ENCODE results near the gene SF3A2. TPM values are rescaled to one million over a fixed set of nuclear protein-coding genes. Genes with fewer than 3 reads are reported as not detected.

Gene SF3A2
- total and polyA plus RNA-seq, 7 donors: 16.9 to 61.3 (median 26.4) TPM

DNA sequence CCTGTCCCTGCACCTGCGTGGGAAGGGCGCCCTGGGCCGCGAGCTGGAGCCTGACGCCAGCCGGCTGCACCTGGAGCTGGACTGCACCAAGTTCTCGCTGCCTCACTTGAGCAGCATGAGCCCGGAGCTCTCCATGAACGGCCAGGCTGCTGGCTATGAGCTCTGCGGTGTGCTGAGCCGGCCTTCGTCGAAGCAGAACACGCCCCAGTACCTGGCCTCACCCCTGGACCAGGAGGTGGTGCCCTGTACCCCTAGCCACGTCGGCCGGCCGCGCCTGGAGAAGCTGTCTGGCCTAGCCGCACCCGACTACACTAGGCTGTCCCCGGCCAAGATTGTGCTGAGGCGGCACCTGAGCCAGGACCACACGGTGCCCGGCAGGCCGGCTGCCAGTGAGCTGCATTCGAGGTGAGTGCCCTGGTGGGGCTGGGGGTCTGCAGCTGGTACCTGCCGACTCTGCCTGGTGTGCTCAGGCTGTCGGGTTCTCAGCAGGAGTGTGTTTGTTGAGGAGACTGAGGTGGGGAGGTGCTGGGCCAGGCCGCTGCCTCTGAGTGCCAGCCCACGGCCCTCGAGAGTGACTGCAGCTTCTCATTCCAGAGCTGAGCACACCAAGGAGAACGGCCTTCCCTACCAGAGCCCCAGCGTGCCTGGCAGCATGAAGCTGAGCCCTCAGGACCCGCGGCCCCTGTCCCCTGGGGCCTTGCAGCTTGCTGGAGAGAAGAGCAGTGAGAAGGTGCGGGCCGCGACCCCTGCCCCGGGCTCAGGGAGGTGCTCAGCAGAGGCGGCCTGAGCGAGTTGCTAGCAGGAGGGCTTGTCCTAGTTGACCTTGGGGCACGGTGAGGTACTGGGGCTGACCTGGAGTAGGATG is 20.0 kb upstream of the SF3A2 start:
- Histone ChIP-seq H3K4me1 (peaks cover 0 to 9% (median 0%) of the 10 kb centered on the region in 4 donors), H3K27me3 (no peaks in the 10 kb centered on the region), H3K9me3 (no peaks in the 10 kb centered on the region), H3K4me3 (no peak overlapping the region), H3K36me3 (peaks cover 31 to 97% (median 62%) of the 10 kb centered on the region in 4 donors), H3K27ac (no peak overlapping the region)
- intact Hi-C loops (cut with DNase I): no loop called here
- WGBS, 2 donors: 93 to 96% methylated on average over 43 of the region's 43 CpGs
- TF ChIP-seq EP300 (IDR thresholded peaks at IDR 0.05): no peak
- TF ChIP-seq, protein P1, sequence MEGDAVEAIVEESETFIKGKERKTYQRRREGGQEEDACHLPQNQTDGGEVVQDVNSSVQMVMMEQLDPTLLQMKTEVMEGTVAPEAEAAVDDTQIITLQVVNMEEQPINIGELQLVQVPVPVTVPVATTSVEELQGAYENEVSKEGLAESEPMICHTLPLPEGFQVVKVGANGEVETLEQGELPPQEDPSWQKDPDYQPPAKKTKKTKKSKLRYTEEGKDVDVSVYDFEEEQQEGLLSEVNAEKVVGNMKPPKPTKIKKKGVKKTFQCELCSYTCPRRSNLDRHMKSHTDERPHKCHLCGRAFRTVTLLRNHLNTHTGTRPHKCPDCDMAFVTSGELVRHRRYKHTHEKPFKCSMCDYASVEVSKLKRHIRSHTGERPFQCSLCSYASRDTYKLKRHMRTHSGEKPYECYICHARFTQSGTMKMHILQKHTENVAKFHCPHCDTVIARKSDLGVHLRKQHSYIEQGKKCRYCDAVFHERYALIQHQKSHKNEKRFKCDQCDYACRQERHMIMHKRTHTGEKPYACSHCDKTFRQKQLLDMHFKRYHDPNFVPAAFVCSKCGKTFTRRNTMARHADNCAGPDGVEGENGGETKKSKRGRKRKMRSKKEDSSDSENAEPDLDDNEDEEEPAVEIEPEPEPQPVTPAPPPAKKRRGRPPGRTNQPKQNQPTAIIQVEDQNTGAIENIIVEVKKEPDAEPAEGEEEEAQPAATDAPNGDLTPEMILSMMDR (IDR thresholded peaks at IDR 0.05): no peak
- TF ChIP-seq POLR2AphosphoS5 (IDR thresholded peaks at IDR 0.05): no peak
- no peak for TF ChIP-seq POLR2A (IDR thresholded peaks at IDR 0.05)
- DNase-seq: no peak

- intact Hi-C loops (cut with DNase I): no loop called here
- peaks cover 0 to 11% (median 0%) of the 10 kb centered on the region in 4 donors for H3K4me1 ChIP-seq
- WGBS, 2 donors: 97 to 98% methylated on average over 22 of the region's 22 CpGs
- no peak for DNase-seq
- no peaks in the 10 kb centered on the region for H3K27me3 ChIP-seq
- H3K27ac ChIP-seq: no peak overlapping the region
- no peaks in the 10 kb centered on the region for H3K9me3 ChIP-seq
- H3K4me3 ChIP-seq: no peak overlapping the region
- peaks cover 27 to 94% (median 55%) of the 10 kb centered on the region in 4 donors for H3K36me3 ChIP-seq
- no peak for TF ChIP-seq POLR2AphosphoS5 (IDR thresholded peaks at IDR 0.05)
- no peak for TF ChIP-seq POLR2A (IDR thresholded peaks at IDR 0.05)
- TF ChIP-seq EP300 (IDR thresholded peaks at IDR 0.05): no peak
- TF ChIP-seq, protein P1 (IDR thresholded peaks at IDR 0.05): no peak
These were observed 19.0 kb upstream of the SF3A2 start for GRCh38 chr19:2217591-2217990.

DNA sequence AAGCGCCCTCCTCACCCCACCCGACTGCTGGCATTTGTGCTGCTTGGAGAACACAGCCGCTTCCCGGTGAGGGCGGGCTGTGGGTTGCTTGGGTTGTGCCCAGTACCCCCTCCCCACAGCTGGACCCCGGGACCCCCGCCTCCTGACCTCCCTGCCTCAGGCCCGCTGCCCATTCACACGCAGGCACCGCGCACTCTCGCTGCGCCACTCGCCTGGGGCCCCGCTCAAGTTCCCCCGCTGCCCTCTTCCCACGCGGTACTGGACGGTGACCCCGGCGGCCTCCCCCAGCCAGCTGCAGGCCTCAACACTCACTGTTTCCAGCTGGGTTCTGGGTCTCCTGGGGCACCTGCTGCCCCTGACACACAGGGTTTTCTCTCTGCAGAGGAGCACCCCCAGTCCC is 16.9 kb upstream of the SF3A2 start:
- peaks cover 0 to 11% (median 0%) of the 10 kb centered on the region in 4 donors for H3K4me1 ChIP-seq
- TF ChIP-seq POLR2AphosphoS5 (IDR thresholded peaks at IDR 0.05): no peak
- no peak for TF ChIP-seq EP300 (IDR thresholded peaks at IDR 0.05)
- TF ChIP-seq, protein P1 (IDR thresholded peaks at IDR 0.05): no peak
- no peak for TF ChIP-seq POLR2A (IDR thresholded peaks at IDR 0.05)
- no peaks in the 10 kb centered on the region for H3K27me3 ChIP-seq
- no peaks in the 10 kb centered on the region for H3K9me3 ChIP-seq
- intact Hi-C loops (cut with DNase I): no loop called here
- peaks cover 21 to 94% (median 43%) of the 10 kb centered on the region in 4 donors for H3K36me3 ChIP-seq
- no peak for DNase-seq
- no peak overlapping the region for H3K4me3 ChIP-seq
- WGBS, 2 donors: 94 to 96% methylated on average over 21 of the region's 21 CpGs
- H3K27ac ChIP-seq: no peak overlapping the region

DNA sequence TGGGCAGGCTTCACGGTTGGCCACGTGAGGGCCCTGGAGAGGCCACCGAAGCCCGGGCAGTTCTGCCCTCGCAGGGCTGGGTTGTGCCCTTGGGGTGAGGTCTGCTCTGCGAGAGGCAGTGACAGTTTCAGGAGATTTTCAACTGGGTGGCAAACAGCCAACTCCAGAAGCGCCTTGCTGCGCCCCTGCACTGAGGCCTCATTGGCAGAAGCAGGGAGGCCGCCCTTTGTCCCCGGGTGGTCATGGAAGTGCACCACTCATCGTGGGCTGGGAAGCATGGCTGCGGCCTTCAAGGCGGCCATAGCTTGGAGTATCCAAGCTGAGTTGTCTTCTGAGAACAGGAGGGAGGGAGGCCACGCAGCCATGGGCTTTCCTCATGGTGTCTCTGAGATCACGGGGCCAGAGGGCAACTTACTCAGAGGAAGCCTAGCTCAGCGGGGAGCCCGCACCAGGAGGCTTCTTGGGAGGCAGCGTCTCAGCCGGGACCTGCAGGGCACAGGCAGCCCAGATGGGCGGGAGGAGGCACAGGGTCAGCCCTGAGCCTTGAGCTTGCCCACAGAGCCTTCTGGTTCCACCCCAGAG is 15.3 kb upstream of the SF3A2 start:
- peak overlapping the region in 1 of 4 donors; percentile 33 for H3K27ac ChIP-seq
- TF ChIP-seq POLR2AphosphoS5 (IDR thresholded peaks at IDR 0.05) (no peak), EP300 (IDR thresholded peaks at IDR 0.05) (no peak), POLR2A (IDR thresholded peaks at IDR 0.05) (no peak)
- intact Hi-C loops (cut with DNase I): no loop called here
- H3K36me3 ChIP-seq: peaks cover 22 to 94% (median 48%) of the 10 kb centered on the region in 4 donors
- H3K4me3 ChIP-seq: no peak overlapping the region
- 92 to 94% methylated on average over 20 of the region's 20 CpGs for WGBS, 2 donors
- H3K9me3 ChIP-seq: no peaks in the 10 kb centered on the region
- DNase-seq: no peak
- H3K4me1 ChIP-seq: peaks cover 0 to 11% (median 0%) of the 10 kb centered on the region in 4 donors
- no peaks in the 10 kb centered on the region for H3K27me3 ChIP-seq

DNA sequence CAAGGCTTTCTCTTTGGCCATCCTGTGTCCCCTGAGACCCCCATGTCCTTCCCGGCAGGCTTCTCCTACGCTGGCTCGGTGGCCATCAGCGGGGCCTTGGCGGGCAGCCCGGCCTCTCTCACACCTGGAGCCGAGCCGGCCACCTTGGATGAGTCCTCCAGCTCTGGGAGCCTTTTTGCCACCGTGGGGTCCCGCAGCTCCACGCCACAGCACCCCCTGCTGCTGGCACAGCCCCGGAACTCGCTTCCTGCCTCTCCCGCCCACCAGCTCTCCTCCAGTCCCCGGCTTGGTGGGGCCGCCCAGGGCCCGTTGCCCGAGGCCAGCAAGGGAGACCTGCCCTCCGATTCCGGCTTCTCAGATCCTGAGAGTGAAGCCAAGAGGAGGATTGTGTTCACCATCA is 14.7 kb upstream of the SF3A2 start:
- H3K9me3 ChIP-seq: no peaks in the 10 kb centered on the region
- H3K4me1 ChIP-seq: peaks cover 0 to 11% (median 0%) of the 10 kb centered on the region in 4 donors
- DNase-seq: no peak
- no peaks in the 10 kb centered on the region for H3K27me3 ChIP-seq
- intact Hi-C loops (cut with DNase I): no loop called here
- peaks cover 19 to 94% (median 48%) of the 10 kb centered on the region in 4 donors for H3K36me3 ChIP-seq
- WGBS, 2 donors: 91 to 94% methylated on average over 20 of the region's 20 CpGs
- H3K4me3 ChIP-seq: no peak overlapping the region
- H3K27ac ChIP-seq: peak overlapping the region in 1 of 4 donors; percentile 33
- TF ChIP-seq, protein P1 (IDR thresholded peaks at IDR 0.05): peak in 2 of 4 experiments; percentile 19 to 24
- TF ChIP-seq POLR2A (IDR thresholded peaks at IDR 0.05): no peak

Measured in sigmoid colon (tissue), 7 donors.